Endothelial cell (in vitro differentiated cells): ENCODE measurements around the gene DRAM1. TPM values are rescaled to one million over a fixed set of nuclear protein-coding genes. Genes with fewer than 3 reads are reported as not detected.

Experiments used
- DNase-seq: peaks from one replicate; pipeline ENCODE4 v3.0.0; 2021; ENCODE audit warnings: low spot score
- H3K27ac Mint-ChIP-seq: one replicate; pipeline ENCODE4 v1.8.0; 2021; ENCODE audit warnings: mixed read lengths, inconsistent platforms; ENCODE audit not compliant: unreplicated experiment
- H3K27me3 Mint-ChIP-seq: one replicate; pipeline ENCODE4 v1.8.0; 2021; ENCODE audit warnings: mild to moderate bottlenecking, moderate library complexity, mixed read lengths, inconsistent platforms; ENCODE audit not compliant: unreplicated experiment
- H3K36me3 Mint-ChIP-seq: one replicate; pipeline ENCODE4 v1.8.0; 2021; ENCODE audit warnings: mild to moderate bottlenecking, low read depth, mixed read lengths, inconsistent platforms; ENCODE audit not compliant: unreplicated experiment
- H3K4me1 Mint-ChIP-seq: one replicate; pipeline ENCODE4 v1.8.0; 2021; ENCODE audit warnings: mild to moderate bottlenecking, mixed read lengths, inconsistent platforms; ENCODE audit not compliant: unreplicated experiment
- H3K4me3 Mint-ChIP-seq: one replicate; pipeline ENCODE4 v1.8.0; 2021; ENCODE audit warnings: mild to moderate bottlenecking, mixed read lengths, inconsistent platforms; ENCODE audit not compliant: unreplicated experiment
- H3K9me3 Mint-ChIP-seq: one replicate; pipeline ENCODE4 v1.8.0; 2021; ENCODE audit warnings: mixed read lengths, inconsistent platforms; ENCODE audit not compliant: unreplicated experiment
- CTCF ChIP-seq: fragments of 200-600 bp; sonication (generic); IDR thresholded peaks from one replicate; pipeline ENCODE4 v1.5.0; 2021; ENCODE audit warnings: antibody characterized with exemption; ENCODE audit not compliant: unreplicated experiment
- total RNA-seq: library from RNA; stranded (reverse); fragmentation: NEBNext Ultra II Directional; extraction: Animal tissue kit (Norgen Biotek cat#: 25700); gene quantifications from one replicate; pipeline ENCODE4 v1.2.1, GENCODE V29; 2021; ENCODE audit not compliant: unreplicated experiment

The DRAM1 gene
- total RNA-seq, 1 donor from 2014 or later: 26.9 TPM

- no peak for DNase-seq
These were observed 11.9 kb downstream of the DRAM1 start for GRCh38 chr12:101889211-101889752.

DNA sequence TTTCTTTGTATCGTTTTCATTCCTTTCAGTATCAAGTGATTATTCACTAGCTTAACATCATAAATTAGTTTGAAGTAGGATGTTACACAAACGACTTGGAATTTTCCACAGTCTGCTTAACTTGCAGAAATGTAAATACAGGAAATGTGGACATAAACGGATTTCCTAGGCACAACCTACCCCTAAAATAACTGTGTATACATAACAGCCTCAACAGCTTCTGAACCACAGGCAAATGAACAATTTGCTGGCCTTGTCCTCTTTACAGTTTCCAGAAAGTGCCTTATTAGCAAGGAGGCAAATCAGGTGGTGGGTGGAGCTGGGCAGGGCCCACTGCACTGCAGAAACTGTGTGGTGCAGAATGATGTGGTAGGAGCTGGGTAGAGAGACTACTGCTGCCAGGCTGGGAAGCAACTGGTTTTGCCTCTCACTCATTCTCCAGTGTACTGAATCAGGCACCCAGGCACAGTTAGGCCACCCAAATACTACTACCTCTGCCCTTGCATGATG is 14.1 kb downstream of the DRAM1 start:
- DNase-seq: no peak
- H3K9me3 Mint-ChIP-seq: no peaks in the 10 kb centered on the region
- peaks cover 10% of the 10 kb centered on the region for H3K36me3 Mint-ChIP-seq
- no peaks in the 10 kb centered on the region for H3K27me3 Mint-ChIP-seq
- H3K27ac Mint-ChIP-seq: no peak overlapping the region
- H3K4me3 Mint-ChIP-seq: no peak overlapping the region
- H3K4me1 Mint-ChIP-seq: no peaks in the 10 kb centered on the region
- TF ChIP-seq CTCF: no peak

More at GRCh38 chr12:101889211-101889752, 11.9 kb downstream of the DRAM1 start:
- H3K4me3 Mint-ChIP-seq: no peak overlapping the region
- H3K36me3 Mint-ChIP-seq: peaks cover 10% of the 10 kb centered on the region
- no peak for TF ChIP-seq CTCF
- no peak overlapping the region for H3K27ac Mint-ChIP-seq
- H3K4me1 Mint-ChIP-seq: peaks cover 3% of the 10 kb centered on the region
- no peaks in the 10 kb centered on the region for H3K9me3 Mint-ChIP-seq
- H3K27me3 Mint-ChIP-seq: no peaks in the 10 kb centered on the region

- DNase-seq: no peak
- Mint-ChIP-seq H3K4me1 (no peaks in the 10 kb centered on the region), H3K4me3 (no peak overlapping the region), H3K9me3 (no peaks in the 10 kb centered on the region), H3K36me3 (peaks cover 10% of the 10 kb centered on the region), H3K27ac (no peak overlapping the region), H3K27me3 (no peaks in the 10 kb centered on the region)
- no peak for TF ChIP-seq CTCF
These were observed 15.4 kb downstream of the DRAM1 start for GRCh38 chr12:101892794-101893193.

- Mint-ChIP-seq H3K9me3 (no peaks in the 10 kb centered on the region), H3K4me1 (peaks cover 22% of the 10 kb centered on the region), H3K4me3 (no peak overlapping the region), H3K27me3 (peaks cover 2% of the 10 kb centered on the region), H3K36me3 (peaks cover 7% of the 10 kb centered on the region), H3K27ac (peak overlapping the region; percentile 25)
- no peak for TF ChIP-seq CTCF
- no peak for DNase-seq
These were observed 24.4 kb downstream of the DRAM1 start for GRCh38 chr12:101901777-101902176.

DNA sequence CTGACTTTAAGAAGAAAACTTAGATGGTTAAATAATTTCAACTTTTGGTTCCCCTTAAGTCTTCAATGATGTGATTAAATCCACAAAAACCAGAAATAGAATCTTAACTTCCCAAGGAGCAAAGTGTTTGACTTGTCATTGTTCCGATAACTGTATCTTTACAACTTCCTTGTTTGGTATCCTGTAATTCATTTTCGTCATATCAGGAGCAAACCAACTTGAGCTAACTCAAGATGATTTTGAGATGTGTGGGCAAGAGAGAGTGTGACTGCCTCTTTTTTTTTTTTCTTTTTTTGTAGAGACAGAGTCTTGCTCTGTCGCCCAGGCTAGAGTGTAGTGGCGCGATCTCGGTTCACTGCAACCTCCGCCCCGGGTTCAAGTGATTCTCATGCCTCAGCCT is 25.3 kb downstream of the DRAM1 start:
- no peak for DNase-seq
- no peaks in the 10 kb centered on the region for H3K9me3 Mint-ChIP-seq
- H3K27ac Mint-ChIP-seq: peak overlapping the region; percentile 1
- H3K36me3 Mint-ChIP-seq: peaks cover 7% of the 10 kb centered on the region
- no peak overlapping the region for H3K4me3 Mint-ChIP-seq
- peaks cover 22% of the 10 kb centered on the region for H3K4me1 Mint-ChIP-seq
- TF ChIP-seq CTCF: no peak
- peaks cover 2% of the 10 kb centered on the region for H3K27me3 Mint-ChIP-seq
